Right atrium auricular region (tissue), 2 donors: ENCODE data around the gene RSRC1. TPM values are rescaled to one million over a fixed set of nuclear protein-coding genes. Genes with fewer than 3 reads are reported as not detected.
A peak's percentile ranks its signal among the peaks of the same experiment; 100 is the strongest.

Experiments used
- DNase-seq: peaks from one replicate; pipeline ENCODE4 v3.0.0-alpha.2; 2019; ENCODE audit warnings: low spot score
- H3K27ac ChIP-seq, 2 donors: fragments of 200-600 bp; sonication (generic); 1 replicate in 1 of 2; 2 replicates in 1 of 2; pipeline ENCODE4 v1.5.1; 2016 to 2019
- H3K27me3 ChIP-seq, 2 donors: fragments of 200-600 bp; sonication (generic); one replicate each; pipeline versions ENCODE4 v1.5.1 to v1.6.0; 2017 to 2019
- H3K36me3 ChIP-seq: fragments of 200-600 bp; sonication (generic); one replicate; pipeline ENCODE4 v1.5.1; 2016
- H3K4me1 ChIP-seq, 2 donors: fragments of 200-600 bp; sonication (generic); one replicate each; pipeline versions ENCODE4 v1.5.1 to v1.6.0; 2017 to 2019
- H3K4me3 ChIP-seq, 2 donors: fragments of 200-600 bp; sonication (generic); 1 replicate in 1 of 2; 2 replicates in 1 of 2; pipeline ENCODE4 v1.5.1; 2017 to 2019; ENCODE audit warnings: mild to moderate bottlenecking in 1 of 2, moderate library complexity in 1 of 2
- H3K9me3 ChIP-seq, 2 donors: fragments of 200-600 bp; sonication (generic); one replicate each; pipeline ENCODE4 v1.5.1; 2019
- total RNA-seq, 2 donors: library from RNA; depleted of rRNA; stranded (reverse); fragments of >200 nt; gene quantifications; one replicate each; pipeline ENCODE4 v1.1.0, GENCODE V29; 2016
- TF ChIP-seq, protein P1 (sequence below), 2 donors: fragments of 200-600 bp; sonication (generic); IDR thresholded peaks; one replicate each; pipeline ENCODE4 v1.5.1; 2019; ENCODE audit warnings: antibody characterized with exemption in 2 of 2

The RSRC1 gene
- total RNA-seq, 2 donors from 2014 or later = 24.8 to 42.5 TPM

DNA sequence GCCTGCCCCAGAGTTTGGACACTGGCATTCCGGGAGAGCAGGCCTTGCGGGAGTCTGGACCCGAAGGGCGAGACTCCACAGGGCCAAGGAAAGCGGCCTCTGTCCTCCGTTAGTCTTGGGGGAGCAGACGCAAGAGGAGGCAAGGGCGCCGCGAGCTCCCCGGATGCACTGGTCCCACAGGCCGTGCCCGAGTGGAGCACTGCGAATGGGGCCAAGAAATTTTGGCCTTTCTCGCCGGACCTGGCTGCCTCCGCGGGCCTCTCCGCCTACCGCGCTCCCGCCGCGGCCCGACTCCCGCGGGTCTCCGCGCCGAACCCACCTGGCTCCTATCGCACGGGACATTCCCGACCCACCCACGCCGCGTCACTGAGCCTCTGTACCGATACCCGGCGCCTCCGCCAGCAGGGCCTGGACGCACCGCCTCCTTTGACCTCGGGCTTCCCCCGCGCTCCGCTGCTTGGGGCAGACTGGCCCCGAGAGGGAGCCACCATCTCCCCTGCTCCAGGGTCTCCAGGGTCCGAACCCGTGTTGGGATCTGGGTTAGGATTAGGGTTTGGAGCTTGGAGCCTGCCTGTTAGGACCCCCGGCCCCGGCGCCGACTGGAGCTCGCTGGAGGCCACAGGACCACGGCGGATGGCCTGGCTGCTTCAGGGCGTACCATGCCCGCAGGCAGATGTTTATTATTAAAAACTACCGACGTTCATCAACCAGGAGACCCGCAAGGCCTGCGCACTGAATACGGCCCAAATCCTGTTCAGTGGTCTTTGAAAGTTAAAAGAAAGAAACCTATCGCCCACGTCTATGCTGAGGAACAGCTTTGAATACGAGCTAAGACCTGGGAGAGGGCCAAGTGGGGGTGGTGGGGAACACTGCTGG, 15.4 kb upstream of the RSRC1 start:
- H3K27ac ChIP-seq = no peak overlapping the region
- no peak overlapping the region for H3K4me3 ChIP-seq

DNA sequence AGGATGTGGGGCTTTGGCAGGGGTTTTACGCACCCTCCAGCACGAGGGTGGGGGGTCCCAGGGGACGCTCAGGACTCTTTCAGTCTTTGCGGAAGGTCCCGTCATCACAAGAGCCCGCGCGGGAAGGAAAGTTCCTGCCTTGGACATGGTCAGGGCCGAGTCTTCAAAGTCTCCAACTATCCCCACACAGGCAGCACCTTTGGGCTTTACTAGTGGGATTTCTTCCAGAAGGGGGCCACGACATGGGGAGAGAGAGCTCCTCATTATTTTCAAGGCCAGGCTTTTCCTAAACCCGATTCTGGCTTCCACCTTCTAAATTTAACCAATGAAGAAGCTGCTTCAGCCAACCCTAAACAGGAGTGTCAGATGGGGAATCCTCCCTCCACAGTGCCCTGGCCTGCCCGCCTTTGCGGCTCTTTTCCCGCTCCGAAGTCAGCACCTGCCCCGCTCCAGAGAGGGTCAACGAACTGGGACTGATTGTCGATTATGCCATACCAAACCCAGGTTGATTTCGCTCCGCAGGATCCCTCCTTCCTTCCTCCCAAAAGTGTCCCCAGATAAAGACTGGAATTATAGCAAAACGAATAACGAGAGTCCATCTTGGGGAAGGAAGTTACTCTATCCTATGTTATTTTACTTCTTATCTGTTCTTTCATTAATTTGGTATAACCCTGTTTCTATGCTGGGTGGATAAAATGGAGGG, 14.6 kb upstream of the RSRC1 start:
- no peak for DNase-seq
- TF ChIP-seq, protein P1, sequence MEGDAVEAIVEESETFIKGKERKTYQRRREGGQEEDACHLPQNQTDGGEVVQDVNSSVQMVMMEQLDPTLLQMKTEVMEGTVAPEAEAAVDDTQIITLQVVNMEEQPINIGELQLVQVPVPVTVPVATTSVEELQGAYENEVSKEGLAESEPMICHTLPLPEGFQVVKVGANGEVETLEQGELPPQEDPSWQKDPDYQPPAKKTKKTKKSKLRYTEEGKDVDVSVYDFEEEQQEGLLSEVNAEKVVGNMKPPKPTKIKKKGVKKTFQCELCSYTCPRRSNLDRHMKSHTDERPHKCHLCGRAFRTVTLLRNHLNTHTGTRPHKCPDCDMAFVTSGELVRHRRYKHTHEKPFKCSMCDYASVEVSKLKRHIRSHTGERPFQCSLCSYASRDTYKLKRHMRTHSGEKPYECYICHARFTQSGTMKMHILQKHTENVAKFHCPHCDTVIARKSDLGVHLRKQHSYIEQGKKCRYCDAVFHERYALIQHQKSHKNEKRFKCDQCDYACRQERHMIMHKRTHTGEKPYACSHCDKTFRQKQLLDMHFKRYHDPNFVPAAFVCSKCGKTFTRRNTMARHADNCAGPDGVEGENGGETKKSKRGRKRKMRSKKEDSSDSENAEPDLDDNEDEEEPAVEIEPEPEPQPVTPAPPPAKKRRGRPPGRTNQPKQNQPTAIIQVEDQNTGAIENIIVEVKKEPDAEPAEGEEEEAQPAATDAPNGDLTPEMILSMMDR (IDR thresholded peaks at IDR 0.05) = no peak
- Histone ChIP-seq H3K9me3 (no peaks in the 10 kb centered on the region), H3K27ac (no peak overlapping the region), H3K27me3 (peaks cover 32 to 40% of the 10 kb centered on the region in 2 donors), H3K36me3 (no peaks in the 10 kb centered on the region), H3K4me3 (no peak overlapping the region), H3K4me1 (peaks cover 0 to 11% of the 10 kb centered on the region in 2 donors)

More for the DNA sequence above, 15.4 kb upstream of the RSRC1 start:
- TF ChIP-seq, protein P1 (IDR thresholded peaks at IDR 0.05) = no peak
- no peaks in the 10 kb centered on the region for H3K36me3 ChIP-seq
- DNase-seq = no peak
- no peaks in the 10 kb centered on the region for H3K9me3 ChIP-seq
- peaks cover 0 to 11% of the 10 kb centered on the region in 2 donors for H3K4me1 ChIP-seq
- H3K27me3 ChIP-seq = peaks cover 25 to 40% of the 10 kb centered on the region in 2 donors

DNA sequence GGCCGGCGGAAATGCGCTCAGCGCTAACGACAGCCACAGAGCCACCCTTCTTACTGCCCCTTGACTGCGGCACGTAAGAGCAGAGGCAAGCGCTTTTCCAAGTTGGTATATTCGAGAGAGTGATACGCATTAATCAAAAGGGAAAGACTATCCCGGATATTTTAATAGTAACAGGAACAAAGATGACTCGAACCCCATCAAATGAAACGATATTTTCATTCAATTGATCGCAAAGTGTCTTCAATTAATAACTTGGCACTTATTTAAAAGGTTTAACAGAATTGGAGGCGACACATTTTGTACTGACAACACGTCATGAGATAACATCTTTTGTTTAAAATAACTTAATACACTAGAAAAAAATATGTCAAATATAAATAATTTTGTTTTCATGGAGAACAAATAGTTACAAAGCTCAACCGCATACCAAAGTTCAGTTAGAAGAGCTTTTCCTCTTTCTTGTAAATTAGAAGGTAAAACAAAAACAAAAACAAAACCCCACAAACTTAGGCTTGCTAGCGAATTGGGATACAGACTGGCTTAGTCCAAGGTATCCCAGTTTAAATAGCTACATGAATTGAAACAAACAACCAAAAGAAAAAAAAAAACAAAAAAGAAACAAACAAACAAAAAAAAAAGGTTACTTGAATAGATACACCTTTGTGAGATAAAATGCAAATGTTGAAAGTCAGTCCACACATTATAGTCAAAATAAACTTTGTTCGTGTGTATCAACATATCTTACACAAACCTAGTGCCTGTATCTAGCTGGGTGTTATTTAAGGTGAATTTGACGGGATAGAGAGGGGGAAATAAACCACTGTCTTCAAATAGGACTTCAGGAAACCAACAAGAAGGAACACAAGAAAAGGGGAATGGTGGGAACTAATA, 13.8 kb upstream of the RSRC1 start:
- H3K4me3 ChIP-seq = no peak overlapping the region

DNA sequence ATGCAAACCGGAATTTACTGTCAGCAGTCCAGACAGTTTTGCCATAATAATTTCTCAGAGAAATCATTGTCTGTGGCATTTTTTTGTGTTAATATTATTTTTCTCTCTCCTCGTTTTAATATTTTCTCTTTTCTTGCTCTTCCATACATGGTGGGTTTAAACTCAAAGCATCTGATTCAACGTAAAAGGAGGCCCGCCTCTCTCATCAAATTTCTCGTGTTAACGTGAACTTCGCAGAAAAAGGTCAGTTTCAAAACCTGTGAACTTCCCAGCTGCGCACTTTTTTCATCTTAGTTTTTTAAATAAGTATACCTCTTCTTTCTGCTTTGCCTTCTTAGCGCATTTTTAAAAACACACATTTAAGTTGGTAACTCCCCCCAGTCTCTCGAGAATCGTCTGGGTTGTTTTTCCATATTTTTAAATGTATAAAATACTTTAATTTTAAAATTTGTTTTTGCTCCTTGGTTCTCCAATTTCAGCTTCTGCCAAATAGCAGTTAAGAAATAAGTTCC, 12.8 kb upstream of the RSRC1 start:
- no peaks in the 10 kb centered on the region for H3K9me3 ChIP-seq
- no peak overlapping the region for H3K27ac ChIP-seq
- peak overlapping the region in 1 of 2 donors; percentile 44 for H3K4me3 ChIP-seq
- DNase-seq = no peak
- H3K4me1 ChIP-seq = peaks cover 0 to 11% of the 10 kb centered on the region in 2 donors
- H3K36me3 ChIP-seq = no peaks in the 10 kb centered on the region
- TF ChIP-seq, protein P1 (IDR thresholded peaks at IDR 0.05) = no peak
- peaks cover 38 to 51% of the 10 kb centered on the region in 2 donors for H3K27me3 ChIP-seq

More for the DNA sequence above, 13.8 kb upstream of the RSRC1 start:
- H3K27me3 ChIP-seq = peaks cover 38 to 43% of the 10 kb centered on the region in 2 donors
- no peak for DNase-seq
- no peaks in the 10 kb centered on the region for H3K36me3 ChIP-seq
- no peak overlapping the region for H3K27ac ChIP-seq
- H3K4me1 ChIP-seq = peaks cover 0 to 11% of the 10 kb centered on the region in 2 donors
- TF ChIP-seq, protein P1 (IDR thresholded peaks at IDR 0.05) = no peak
- H3K9me3 ChIP-seq = no peaks in the 10 kb centered on the region
